GM19099 (cell line): ENCODE results near the gene GAGE10.

ENCODE experiments used
- POLR2A ChIP-seq: IDR thresholded peaks from 3 replicates; pipeline ENCODE4 v1.6.1; 2011; ENCODE audit warnings: low read depth; ENCODE audit not compliant: insufficient read length; ENCODE audit errors: extremely low read depth

Gene GAGE10

GRCh38 chrX:49269767-49270248, 33.6 kb upstream of the GAGE10 start, which contains the start of gene PPP1R3F:
Gene PPP1R3F (plus strand): TSS chrX:49269793. CDS start chrX:49269870, 77 bp downstream.
- peak; percentile 71 for TF ChIP-seq POLR2A

- no peak for TF ChIP-seq POLR2A
These were observed 33.1 kb upstream of the GAGE10 start for GRCh38 chrX:49270249-49270921.

- TF ChIP-seq POLR2A: no peak
These were observed 32.1 kb upstream of the GAGE10 start for GRCh38 chrX:49271341-49271740.

GRCh38 chrX:49272421-49272820, 31.0 kb upstream of the GAGE10 start:
- no peak for TF ChIP-seq POLR2A

GRCh38 chrX:49273181-49273727, 30.2 kb upstream of the GAGE10 start:
- TF ChIP-seq POLR2A: no peak

GRCh38 chrX:49276207-49276606, 27.2 kb upstream of the GAGE10 start:
- TF ChIP-seq POLR2A: no peak

GRCh38 chrX:49276671-49277534, 26.5 kb upstream of the GAGE10 start:
- TF ChIP-seq POLR2A: no peak

- TF ChIP-seq POLR2A: no peak
These were observed 26.0 kb upstream of the GAGE10 start for GRCh38 chrX:49277535-49277830.

- TF ChIP-seq POLR2A: no peak
These were observed 25.4 kb upstream of the GAGE10 start for GRCh38 chrX:49278081-49278480.

- no peak for TF ChIP-seq POLR2A
These were observed 20.8 kb upstream of the GAGE10 start for GRCh38 chrX:49282647-49283011.

GRCh38 chrX:49284212-49284611, 19.2 kb upstream of the GAGE10 start:
- no peak for TF ChIP-seq POLR2A

GRCh38 chrX:49286136-49286535, 17.3 kb upstream of the GAGE10 start:
- no peak for TF ChIP-seq POLR2A

GRCh38 chrX:49286581-49286980, 16.9 kb upstream of the GAGE10 start:
- no peak for TF ChIP-seq POLR2A

GRCh38 chrX:49287665-49288064, 15.8 kb upstream of the GAGE10 start:
- TF ChIP-seq POLR2A: no peak

- no peak for TF ChIP-seq POLR2A
These were observed 13.2 kb upstream of the GAGE10 start for GRCh38 chrX:49290215-49290614.

- TF ChIP-seq POLR2A: no peak
These were observed 11.7 kb upstream of the GAGE10 start for GRCh38 chrX:49291615-49292337.
